K562 (cell line): ENCODE data around the gene EHD3.

Experiments
- BRD4 ChIP-seq: fragments of 200-600 bp; sonication (generic); IDR thresholded peaks from 2 replicates; pipeline ENCODE4 v1.6.1; 2017; ENCODE audit warnings: inconsistent platforms
- EGR1 ChIP-seq: fragments of 450-650 bp; conservative IDR thresholded peaks from 2 replicates; pipeline ENCODE4 v1.6.1; 2017; ENCODE audit warnings: mild to moderate bottlenecking
- ZNF274 ChIP-seq: IDR thresholded peaks from 2 replicates; pipeline ENCODE4 v1.6.1; 2011; ENCODE audit warnings: low read depth, mild to moderate bottlenecking, low read length, moderate library complexity, borderline replicate concordance
- ZNF395 ChIP-seq: fragments of 200-800 bp; sonication (Bioruptor generic); IDR thresholded peaks from 2 replicates; pipeline ENCODE4 v1.6.1; 2017; ENCODE audit warnings: missing genetic modification characterization, missing compliant biosample characterization

- TF ChIP-seq ZNF395 (CRISPR knock-in tag) = no peak
- no peak for TF ChIP-seq EGR1
- TF ChIP-seq BRD4 = no peak
- TF ChIP-seq ZNF274 = no peak
These were observed 22.8 kb downstream of the EHD3 start for GRCh38 chr2:31256611-31257382.
